ENCODE results near the gene AMIGO3.
"Not testable (repeated sequence)": the region's sequence is repeated elsewhere in the genome, so short reads cannot be mapped to it uniquely, and the experiment has no call there.

The AMIGO3 gene

DNA sequence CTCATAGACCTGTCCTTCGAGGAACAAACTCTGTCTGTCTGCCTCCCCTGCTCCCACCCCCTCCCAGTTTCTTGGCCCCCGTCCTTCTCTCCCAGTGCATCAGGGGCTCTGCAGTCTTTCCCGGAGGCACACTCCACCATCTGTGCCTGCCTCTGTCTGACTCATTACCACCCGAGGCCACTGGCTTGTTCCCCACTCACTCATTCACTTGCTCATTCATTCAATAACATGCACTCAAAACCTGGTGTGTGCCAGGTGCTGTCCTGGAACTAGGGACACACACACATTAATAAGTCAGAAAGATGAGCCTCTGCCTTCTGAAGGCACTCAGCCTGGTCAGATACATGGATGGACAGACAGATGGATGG is 12.4 kb downstream of the AMIGO3 start:
- DNase-seq, result no peak

DNA sequence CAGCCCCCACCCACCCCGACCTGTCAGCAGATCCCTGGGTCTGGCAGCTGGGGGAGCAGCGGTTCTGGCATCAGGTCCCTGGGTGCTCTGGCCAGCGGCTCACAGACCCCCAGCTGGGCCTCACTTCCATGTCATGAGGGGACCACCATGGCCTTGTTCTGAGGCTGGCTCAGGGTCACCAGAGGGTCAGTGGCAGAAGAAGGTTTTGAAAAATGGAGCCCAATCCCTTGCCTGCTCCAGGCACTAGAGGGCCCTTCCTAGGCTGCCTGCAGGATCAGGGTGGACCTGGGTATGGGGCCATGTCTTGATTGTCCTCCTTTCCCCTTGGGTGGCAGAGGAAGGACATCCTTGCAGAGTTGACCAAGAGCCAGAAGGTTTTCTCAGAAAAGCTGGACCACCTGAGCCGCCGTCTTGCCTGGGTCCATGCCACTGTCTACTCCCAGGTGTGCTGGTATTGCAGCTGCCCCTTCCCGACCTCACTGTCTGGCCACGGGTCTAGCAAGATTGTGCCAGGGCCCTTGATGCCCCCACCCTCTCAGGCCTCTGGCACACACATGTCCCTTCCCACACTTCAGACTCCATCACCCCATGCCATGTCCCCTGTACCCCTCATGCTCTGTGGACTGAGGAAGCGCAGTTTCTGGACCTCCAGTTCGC is 12.9 kb downstream of the AMIGO3 start:
- DNase-seq, result no peak

DNA sequence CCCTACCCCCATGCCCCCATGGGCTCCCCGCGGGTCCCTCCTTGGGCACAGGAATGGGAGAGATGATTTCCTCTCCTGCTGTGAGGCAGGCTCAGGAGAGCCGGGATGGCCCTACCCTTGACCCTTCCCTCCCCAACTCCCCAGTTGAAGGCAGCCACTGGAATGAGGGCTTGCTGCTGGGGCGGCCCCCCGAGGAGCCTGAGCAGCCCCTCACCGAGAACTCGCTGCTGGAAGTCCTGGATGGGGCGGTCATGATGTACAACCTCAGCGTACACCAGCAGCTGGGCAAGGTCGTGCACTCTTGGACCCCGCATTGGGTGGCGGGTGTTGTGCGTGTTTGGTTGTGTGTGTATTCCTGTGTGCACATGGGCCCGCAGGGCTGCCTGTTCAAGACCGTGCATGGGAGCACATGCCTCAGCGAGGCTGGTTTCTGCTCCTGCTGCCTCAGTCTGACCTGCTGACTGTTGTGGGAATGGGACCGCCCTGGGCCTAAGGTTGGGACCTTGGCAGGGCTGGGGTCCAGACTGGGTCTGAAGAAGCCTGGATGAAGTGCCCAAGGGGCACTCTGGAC is 14.0 kb downstream of the AMIGO3 start:
- no peak for DNase-seq

- DNase-seq, result no peak
Measured at GRCh38 chr3:49704629-49705028, 14.9 kb downstream of the AMIGO3 start.

- no peak for DNase-seq
Measured at GRCh38 chr3:49703956-49704355, 15.5 kb downstream of the AMIGO3 start.

GRCh38 chr3:49703443-49703927 is 16.0 kb downstream of the AMIGO3 start:
- peak; percentile 72 for DNase-seq

DNA sequence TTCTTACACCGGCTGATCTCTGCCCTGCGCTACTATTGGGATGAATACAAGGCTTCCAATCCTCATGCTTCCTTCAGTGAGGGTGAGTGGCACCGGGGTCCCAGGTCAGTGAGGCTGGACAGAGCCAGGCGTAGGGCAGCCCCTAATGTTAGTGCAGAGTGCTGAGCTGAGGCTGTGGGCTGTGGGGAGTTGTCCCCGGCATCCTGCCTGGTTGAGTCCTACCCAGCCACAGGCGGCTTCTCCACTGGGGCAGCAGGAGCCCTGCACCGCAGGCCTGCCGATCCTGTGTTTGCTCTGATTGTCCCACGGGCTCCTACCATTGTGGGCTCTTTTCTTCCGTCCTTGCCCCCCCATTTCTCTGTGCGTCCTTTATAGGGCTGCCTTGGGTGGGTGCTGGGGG is 16.8 kb downstream of the AMIGO3 start:
- no peak for DNase-seq

DNA sequence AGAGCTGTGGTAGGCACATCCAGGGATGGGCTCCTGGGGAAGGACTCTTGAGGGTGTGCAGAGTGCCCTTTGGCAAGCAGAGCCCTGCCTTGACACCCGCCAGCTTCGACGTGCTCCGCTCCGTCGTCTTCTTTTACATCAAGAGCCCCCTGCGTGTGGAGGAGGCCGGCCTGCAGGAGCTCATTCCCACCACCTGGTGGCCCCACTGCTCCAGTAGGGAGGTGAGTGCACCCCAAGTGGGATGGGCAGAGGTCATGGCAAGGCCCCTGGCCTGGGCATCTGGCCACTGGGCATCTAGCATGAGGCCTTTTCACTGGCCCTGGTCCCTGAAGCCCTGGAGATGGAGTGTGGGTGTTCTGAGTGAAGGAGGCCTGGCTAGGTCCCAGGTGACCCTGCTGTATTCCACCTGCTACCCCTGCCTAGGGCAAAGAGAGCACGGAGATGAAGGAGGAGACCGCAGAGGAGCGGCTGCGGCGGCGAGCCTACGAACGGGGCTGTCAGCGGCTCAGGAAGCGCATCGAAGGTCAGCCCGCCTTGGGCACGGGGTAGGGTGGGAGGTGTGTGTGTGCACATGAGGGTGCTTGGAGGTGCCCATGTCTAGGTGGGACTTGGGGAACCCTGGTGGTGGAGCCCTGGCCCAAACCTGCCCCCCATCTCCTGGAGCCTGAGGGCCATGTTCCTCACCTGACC is 18.0 kb downstream of the AMIGO3 start:
- DNase-seq, result no peak

DNA sequence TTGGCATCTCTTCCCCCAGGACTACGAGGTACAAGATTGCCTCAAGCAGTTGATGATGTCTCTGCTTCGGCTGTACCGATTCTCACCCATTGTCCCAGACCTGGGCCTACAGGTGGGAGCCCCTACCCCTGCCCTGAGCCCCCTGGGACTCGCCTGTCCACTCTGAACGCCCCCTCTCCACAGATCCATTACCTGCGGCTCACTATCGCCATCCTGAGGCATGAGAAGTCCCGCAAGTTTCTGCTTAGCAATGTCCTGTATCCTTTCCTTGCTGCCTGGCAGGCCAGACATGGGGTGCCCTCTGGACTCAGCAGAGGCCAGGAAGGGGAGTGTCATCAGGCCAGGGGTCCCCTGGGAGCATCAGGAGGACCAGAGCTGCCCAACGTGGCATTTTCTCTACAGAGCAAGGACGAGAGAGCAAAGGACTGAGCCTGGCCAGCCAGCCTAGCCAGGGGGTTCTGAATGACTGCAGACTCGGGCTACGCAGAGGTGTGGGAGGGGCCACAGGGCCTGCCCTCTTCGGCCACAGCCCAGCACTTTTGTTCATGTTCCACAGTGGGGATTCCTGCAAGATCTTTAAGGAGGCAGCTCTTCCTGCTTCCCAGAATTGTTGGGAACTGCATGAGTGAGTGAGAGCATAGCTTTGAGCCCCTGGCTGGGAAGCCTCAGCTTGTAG is 18.9 kb downstream of the AMIGO3 start:
- DNase-seq, result no peak

- no peak for DNase-seq
Measured at GRCh38 chr3:49700014-49700413, 19.5 kb downstream of the AMIGO3 start.

GRCh38 chr3:49699281-49699979 is 20.1 kb downstream of the AMIGO3 start:
- no peak for DNase-seq

DNA sequence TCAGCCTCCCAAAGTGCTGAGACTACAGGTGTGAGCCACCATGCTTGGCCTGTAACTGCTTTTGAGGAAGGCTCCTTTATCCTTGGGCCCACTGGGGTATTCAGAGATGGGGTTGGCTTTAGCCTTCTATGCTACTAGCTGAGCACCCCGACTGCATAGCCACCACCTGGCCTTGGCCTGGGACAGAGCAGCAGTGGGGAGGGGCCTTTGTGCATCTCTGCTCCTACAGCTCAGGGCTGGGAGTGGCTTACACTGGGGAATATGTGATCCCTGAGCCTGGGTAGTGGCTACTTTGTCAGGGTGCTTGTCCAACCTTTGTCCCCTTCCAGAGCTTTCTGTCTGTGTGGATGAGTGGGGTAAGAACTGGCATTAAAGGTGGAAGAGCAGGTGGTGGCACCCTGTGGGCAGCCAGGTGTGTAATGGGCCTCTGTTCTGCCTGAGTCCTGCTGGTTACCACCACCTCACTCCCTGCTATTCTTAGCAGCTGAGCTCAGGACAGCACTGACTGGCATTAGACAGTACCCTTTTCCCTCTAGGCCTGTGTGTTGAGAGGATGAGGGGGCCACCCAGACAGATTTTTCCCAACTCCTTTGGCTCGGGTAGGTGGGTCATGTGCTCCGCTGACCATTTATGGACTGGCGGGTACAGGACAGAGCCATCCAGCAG is 24.0 kb downstream of the AMIGO3 start:
- not testable (repeated sequence) for DNase-seq

DNA sequence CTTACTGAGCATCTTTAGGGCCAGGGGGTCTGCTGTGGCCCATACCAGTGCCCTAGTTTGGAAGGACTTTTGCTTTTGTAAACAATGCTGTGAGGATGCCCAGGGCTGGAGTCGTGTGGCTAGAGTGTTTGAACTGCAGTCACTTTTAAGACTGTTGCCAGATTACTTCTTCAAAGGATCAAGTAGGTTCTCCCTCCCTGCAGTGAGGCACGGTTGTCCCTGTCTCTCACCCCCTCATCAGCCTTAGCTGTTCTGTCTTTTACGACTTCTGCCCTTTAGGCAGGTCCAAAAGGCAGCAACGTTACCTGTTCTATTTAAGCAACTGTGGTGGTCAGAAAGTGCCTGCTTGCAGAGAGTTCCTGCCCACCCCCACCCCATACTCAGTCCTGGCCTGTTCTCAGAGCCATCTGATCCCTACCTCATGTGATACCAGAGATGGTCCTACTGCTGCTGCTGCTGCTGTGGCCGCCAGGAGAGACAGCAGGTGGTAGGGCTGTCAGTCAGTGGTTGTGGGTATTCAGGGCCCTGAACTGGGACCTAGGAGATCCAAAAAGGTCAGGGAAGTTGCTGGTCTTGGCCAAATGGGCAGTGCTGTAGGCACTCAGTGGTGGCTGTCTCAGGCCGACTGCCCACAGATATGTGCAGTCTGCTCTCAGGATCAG is 24.9 kb downstream of the AMIGO3 start:
- not testable (repeated sequence) for DNase-seq

DNA sequence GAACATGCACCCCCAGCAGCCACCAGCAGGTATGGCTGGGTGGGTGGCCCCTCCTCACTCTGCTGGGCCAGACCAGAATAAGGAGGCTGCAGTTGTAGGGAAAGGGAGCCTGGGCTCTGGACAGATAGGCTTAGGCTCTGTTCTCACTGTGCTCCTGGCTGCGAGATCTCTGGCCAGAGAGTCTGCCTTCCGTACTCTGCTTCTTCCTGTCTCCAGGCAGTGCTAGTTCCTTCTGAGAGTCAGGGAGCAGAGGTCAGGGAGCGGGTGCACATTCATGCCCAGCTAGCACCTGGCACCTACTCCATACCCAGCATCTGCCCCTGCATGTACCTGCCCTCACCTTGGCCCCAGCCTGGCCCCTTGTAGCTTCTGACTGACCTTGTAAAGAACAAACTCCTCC is 28.0 kb downstream of the AMIGO3 start:
- DNase-seq, result not testable (repeated sequence)

DNA sequence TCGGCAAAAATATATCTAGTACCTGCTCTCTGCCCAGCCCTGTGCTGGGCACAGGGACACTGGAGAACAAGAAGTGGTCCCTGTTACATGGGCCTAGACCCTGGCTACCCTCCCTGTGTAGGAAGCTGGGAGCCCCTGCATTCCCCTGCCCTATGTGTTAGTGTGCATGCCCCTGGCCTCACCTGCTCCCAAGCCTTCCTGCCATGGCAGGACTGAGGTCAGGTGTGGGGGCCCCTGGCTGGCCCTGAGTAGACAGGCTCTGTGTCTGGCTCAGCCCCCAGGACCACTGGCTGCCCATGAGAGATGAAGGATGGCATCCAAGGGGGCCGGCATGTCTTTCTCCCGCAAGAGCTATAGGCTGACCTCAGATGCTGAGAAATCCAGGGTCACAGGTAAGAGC is 28.6 kb downstream of the AMIGO3 start:
- DNase-seq, result not testable (repeated sequence)

- DNase-seq, result not testable (repeated sequence)
Measured at GRCh38 chr3:49689908-49690624, 29.4 kb downstream of the AMIGO3 start.

GRCh38 chr3:49689046-49689907 is 30.2 kb downstream of the AMIGO3 start, which contains the start of the genes MST1 and RNF123:
Gene MST1 (minus strand): TSS chr3:49689474. CDS start chr3:49688691, 783 bp downstream.
Gene RNF123 (plus strand): TSS chr3:49689557. CDS start chr3:49691166, 1,609 bp downstream.
- peak; percentile 94 for DNase-seq

DNA sequence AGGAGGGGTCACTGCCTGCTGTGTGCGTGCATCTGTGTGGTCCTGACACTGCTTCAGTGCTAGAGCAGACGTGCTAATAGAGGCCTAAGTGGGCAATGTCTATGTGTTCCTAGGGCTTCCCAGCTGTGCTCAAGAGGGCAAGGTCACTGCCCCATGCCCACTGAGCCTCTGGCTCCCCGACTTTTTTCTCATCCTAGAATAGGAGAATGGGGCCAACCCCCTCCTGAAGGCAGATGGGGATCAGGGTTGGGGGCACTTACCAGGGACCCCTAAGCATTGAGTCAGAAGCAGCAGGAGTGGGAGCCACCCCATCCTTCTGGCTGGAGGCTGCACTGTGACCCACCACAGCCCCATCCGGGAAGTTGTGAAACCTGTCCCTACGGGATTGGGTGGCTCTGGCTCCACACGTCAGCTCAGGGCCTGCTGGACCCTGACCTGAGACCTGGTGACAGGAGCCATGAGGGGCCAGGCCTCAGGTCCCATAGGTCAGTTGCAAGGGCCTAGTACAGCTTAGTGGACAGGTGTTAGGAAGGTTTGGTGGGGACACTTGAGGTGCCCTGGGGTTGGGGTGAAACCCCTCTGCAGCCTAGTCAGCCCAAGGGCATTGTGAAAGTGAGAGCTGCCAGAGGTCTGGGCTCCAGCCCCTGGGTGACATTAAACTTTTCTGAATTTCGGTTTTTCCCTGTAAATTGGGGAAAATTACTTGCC is 31.0 kb downstream of the AMIGO3 start:
- not testable (repeated sequence) for DNase-seq

DNA sequence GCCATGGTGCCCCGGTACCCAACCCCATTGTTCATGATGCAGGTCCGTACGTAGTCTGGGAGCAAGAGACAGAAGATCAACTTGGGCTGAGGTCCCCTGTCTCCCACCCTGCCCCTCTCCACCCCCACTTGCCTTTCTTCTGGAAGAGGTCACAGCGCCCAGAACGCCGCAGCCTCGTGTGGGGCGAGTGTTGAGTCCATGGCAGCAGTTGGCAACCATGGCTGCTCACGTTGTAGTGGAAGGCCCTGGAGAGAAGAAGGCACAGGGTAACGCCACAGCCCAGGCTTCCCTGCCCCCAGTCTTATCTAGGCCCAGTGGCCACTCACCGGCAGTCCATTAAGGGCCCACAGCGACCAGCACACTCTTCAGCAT is 32.1 kb downstream of the AMIGO3 start:
- DNase-seq, result not testable (repeated sequence)

Data from stimulated activated CD4-positive, alpha-beta T cell treated with anti-CD3 and anti-CD28 coated beads, Interleukin-15, amount 100 ng/mL, for 24 hours (primary cell).